Dendritic cell treated with granulocyte-macrophage colony-stimulating factor and Interleukin-4, amounts not matched to agents 40 ng/mL and 50 ng/mL, for 4 days (primary cell): ENCODE data around the gene CTXN3.
"Not testable (repeated sequence)": the region's sequence is repeated elsewhere in the genome, so short reads cannot be mapped to it uniquely, and the experiment has no call there.

ENCODE experiments used
- H3K27ac Mint-ChIP-seq: one replicate; pipeline ENCODE4 v1.8.0; 2022; ENCODE audit warnings: mild to moderate bottlenecking, mixed read lengths
- H3K27me3 Mint-ChIP-seq: one replicate; pipeline ENCODE4 v1.8.0; 2022; ENCODE audit warnings: mild to moderate bottlenecking, mixed read lengths
- H3K36me3 Mint-ChIP-seq: one replicate; pipeline ENCODE4 v1.8.0; 2022; ENCODE audit warnings: low read depth, mixed read lengths
- H3K4me1 Mint-ChIP-seq: one replicate; pipeline ENCODE4 v1.8.0; 2022; ENCODE audit warnings: low read depth, mixed read lengths
- H3K4me3 Mint-ChIP-seq: one replicate; pipeline ENCODE4 v1.8.0; 2022; ENCODE audit warnings: mild to moderate bottlenecking, moderate library complexity, mixed read lengths
- H3K9me3 Mint-ChIP-seq: one replicate; pipeline ENCODE4 v1.8.0; 2022; ENCODE audit warnings: mixed read lengths
- intact Hi-C: fragments of 100-400 bp; cut with micrococcal nuclease; formaldehyde crosslinking; loops from one replicate; pipeline ENCODE4 v1.15.0; 2022

The CTXN3 gene

GRCh38 chr5:127666043-127666716 lies 17.3 kb downstream of the CTXN3 start:
- H3K36me3 Mint-ChIP-seq: no peaks in the 10 kb centered on the region
- intact Hi-C loops: no loop called here
- no peaks in the 10 kb centered on the region for H3K27me3 Mint-ChIP-seq
- H3K9me3 Mint-ChIP-seq: no peaks in the 10 kb centered on the region
- H3K4me1 Mint-ChIP-seq: no peaks in the 10 kb centered on the region
- no peak overlapping the region for H3K27ac Mint-ChIP-seq
- no peak overlapping the region for H3K4me3 Mint-ChIP-seq

DNA sequence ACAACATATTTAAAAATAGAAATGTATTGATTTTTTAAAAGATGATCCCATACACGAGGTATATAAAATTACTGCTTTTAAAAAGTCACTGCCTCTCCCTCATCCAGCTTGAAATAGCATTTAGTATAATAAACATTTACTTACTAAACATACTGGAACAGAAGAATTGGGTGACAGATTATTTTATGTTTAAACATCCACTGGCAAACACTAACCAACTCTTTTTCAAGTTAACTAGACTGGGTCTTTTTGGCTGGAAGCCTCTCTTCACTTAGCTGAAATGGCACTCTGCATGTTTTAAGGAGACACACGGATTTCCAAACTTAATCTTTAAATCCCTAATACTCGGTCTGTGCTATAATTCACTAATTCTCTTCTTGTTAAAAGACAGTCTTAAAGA lies 19.0 kb downstream of the CTXN3 start:
- no peak overlapping the region for H3K27ac Mint-ChIP-seq
- no peaks in the 10 kb centered on the region for H3K36me3 Mint-ChIP-seq
- no peak overlapping the region for H3K4me3 Mint-ChIP-seq
- intact Hi-C loops: no loop called here
- no peaks in the 10 kb centered on the region for H3K9me3 Mint-ChIP-seq
- H3K4me1 Mint-ChIP-seq: no peaks in the 10 kb centered on the region
- no peaks in the 10 kb centered on the region for H3K27me3 Mint-ChIP-seq

GRCh38 chr5:127671218-127671617 lies 22.3 kb downstream of the CTXN3 start:
- no peaks in the 10 kb centered on the region for H3K27me3 Mint-ChIP-seq
- no peak overlapping the region for H3K27ac Mint-ChIP-seq
- no peak overlapping the region for H3K4me3 Mint-ChIP-seq
- intact Hi-C loops: no loop called here
- no peaks in the 10 kb centered on the region for H3K9me3 Mint-ChIP-seq
- H3K4me1 Mint-ChIP-seq: no peaks in the 10 kb centered on the region
- no peaks in the 10 kb centered on the region for H3K36me3 Mint-ChIP-seq

DNA sequence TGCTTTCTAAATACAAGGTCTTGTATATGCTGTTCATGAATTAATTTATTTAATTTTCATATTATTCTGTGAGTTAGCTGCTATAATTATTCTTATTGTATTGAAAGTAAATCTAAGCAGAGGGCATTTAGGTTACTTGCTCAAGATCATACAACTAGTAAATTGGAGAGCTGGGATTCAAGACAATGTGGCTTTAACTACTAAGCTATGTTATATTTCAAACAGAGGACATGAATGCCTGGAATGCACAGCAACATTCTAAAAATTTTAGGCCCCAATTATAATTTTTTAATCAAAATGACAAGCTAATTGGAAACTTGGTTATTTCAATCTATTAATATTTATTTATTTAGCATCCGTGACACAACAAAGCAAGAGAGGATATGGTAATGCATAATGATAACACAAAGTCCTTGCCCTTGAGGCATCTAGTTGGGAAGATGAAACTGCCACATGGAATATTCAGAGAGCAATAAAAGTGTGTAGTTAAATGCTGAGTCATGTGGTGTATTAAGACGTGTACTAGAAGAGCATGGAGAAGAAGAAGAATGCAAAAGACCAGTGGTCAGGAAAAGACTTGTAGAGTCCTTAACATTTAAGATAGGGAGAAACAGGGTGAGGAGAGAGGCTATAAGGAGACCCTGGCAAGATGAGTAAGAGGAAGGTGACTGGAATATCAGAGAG lies 24.4 kb downstream of the CTXN3 start:
- no peak overlapping the region for H3K4me3 Mint-ChIP-seq
- intact Hi-C loops: no loop called here
- H3K36me3 Mint-ChIP-seq: no peaks in the 10 kb centered on the region
- no peak overlapping the region for H3K27ac Mint-ChIP-seq
- H3K27me3 Mint-ChIP-seq: no peaks in the 10 kb centered on the region
- H3K9me3 Mint-ChIP-seq: no peaks in the 10 kb centered on the region
- H3K4me1 Mint-ChIP-seq: no peaks in the 10 kb centered on the region

- H3K27ac Mint-ChIP-seq, H3K27me3 Mint-ChIP-seq, H3K9me3 Mint-ChIP-seq, H3K4me3 Mint-ChIP-seq, intact Hi-C loops, H3K36me3 Mint-ChIP-seq, H3K4me1 Mint-ChIP-seq: not testable (repeated sequence)
Observed at GRCh38 chr5:127676951-127677350, 28.1 kb downstream of the CTXN3 start.

GRCh38 chr5:127679691-127680330 lies 30.9 kb downstream of the CTXN3 start:
- intact Hi-C loops, H3K4me1 Mint-ChIP-seq, H3K27me3 Mint-ChIP-seq, H3K27ac Mint-ChIP-seq, H3K36me3 Mint-ChIP-seq, H3K4me3 Mint-ChIP-seq: not testable (repeated sequence)
- peaks cover 16% of the 10 kb centered on the region for H3K9me3 Mint-ChIP-seq

DNA sequence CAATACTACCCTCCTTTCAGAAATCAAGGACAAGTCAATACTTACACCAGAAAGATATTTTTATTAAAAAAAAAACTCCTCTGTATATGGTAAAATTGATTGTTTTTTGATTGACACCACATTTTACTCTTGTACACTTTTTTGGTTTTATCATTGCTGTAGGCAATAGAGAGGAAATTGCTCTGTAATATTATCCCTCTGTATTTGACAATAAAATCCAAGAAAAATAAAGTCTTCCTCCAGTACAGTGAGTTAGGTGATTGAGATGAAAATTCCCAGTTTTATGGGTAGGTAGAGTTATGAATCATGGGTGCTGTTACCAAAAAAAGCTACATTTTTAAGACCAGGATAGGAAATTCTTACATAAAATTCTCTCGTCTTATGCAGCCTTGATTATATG lies 31.7 kb downstream of the CTXN3 start:
- no peaks in the 10 kb centered on the region for H3K27me3 Mint-ChIP-seq
- H3K9me3 Mint-ChIP-seq: peaks cover 16% of the 10 kb centered on the region
- no peaks in the 10 kb centered on the region for H3K36me3 Mint-ChIP-seq
- intact Hi-C loops: no loop called here
- no peaks in the 10 kb centered on the region for H3K4me1 Mint-ChIP-seq
- H3K4me3 Mint-ChIP-seq: no peak overlapping the region
- no peak overlapping the region for H3K27ac Mint-ChIP-seq

- Mint-ChIP-seq H3K4me3 (no peak overlapping the region), H3K4me1 (no peaks in the 10 kb centered on the region), H3K27me3 (no peaks in the 10 kb centered on the region), H3K9me3 (peaks cover 16% of the 10 kb centered on the region), H3K27ac (no peak overlapping the region), H3K36me3 (no peaks in the 10 kb centered on the region)
- intact Hi-C loops: no loop called here
Observed at GRCh38 chr5:127683008-127683407, 34.1 kb downstream of the CTXN3 start.

DNA sequence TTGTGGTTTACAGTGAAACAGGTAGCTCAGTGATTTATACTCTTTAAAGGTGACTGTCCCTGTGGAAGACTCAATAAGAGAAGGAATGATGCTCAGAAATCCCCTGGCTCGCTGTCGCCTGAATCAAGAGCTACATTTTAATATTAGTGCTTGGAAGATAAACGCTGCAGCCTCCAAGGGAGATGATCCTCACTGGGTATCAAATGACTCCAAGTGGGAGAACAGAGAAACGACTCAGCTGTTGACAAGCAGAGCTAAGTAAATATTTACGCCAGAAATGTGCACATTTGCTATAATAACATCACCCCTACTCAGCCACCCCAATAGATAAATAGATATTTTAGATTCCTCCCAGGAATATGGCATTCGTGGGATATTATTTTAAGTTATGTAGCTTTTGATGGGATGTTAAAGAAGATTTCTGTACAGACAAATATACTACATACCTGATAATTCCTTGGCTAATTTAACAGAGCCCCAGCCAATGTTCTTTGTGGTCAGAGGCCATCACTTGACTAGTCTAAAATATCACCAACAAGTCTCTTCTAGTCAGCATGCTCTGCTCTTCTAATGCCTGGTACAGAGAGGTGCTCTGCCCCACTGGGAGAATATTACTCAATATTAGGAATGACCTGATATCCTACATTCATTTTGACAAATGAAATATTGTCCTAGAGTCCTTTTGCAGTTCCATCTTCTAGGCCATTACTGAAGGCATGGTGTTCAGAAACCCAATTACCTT lies 36.0 kb downstream of the CTXN3 start:
- intact Hi-C loops: no loop called here
- no peaks in the 10 kb centered on the region for H3K4me1 Mint-ChIP-seq
- H3K36me3 Mint-ChIP-seq: no peaks in the 10 kb centered on the region
- no peak overlapping the region for H3K4me3 Mint-ChIP-seq
- H3K27ac Mint-ChIP-seq: no peak overlapping the region
- peaks cover 10% of the 10 kb centered on the region for H3K9me3 Mint-ChIP-seq
- no peaks in the 10 kb centered on the region for H3K27me3 Mint-ChIP-seq

DNA sequence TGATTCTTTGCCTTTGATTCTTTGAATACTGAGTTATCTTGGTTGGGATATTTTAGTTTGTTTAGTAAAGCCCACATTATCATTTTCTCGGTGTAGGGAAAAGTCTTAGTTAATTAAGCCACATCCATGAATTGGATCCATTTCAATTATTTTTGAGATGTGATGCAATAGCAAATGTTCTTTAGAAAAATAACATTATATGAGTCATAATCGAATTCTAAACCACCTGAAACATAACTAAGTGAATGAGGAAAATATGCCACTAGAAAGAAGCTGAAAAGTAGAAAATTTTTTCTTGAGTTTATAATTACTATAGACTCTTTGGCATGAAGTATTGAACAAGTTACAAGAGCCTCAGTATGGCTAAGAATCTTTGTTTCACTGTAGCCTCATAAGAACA lies 36.8 kb downstream of the CTXN3 start:
- Mint-ChIP-seq H3K4me3 (no peak overlapping the region), H3K9me3 (peaks cover 10% of the 10 kb centered on the region), H3K27me3 (no peaks in the 10 kb centered on the region), H3K36me3 (no peaks in the 10 kb centered on the region), H3K4me1 (no peaks in the 10 kb centered on the region), H3K27ac (no peak overlapping the region)
- intact Hi-C loops: no loop called here

GRCh38 chr5:127686424-127686823 lies 37.5 kb downstream of the CTXN3 start:
- H3K4me1 Mint-ChIP-seq: no peaks in the 10 kb centered on the region
- intact Hi-C loops: no loop called here
- H3K27me3 Mint-ChIP-seq: no peaks in the 10 kb centered on the region
- H3K4me3 Mint-ChIP-seq: no peak overlapping the region
- H3K36me3 Mint-ChIP-seq: no peaks in the 10 kb centered on the region
- H3K27ac Mint-ChIP-seq: no peak overlapping the region
- H3K9me3 Mint-ChIP-seq: peaks cover 10% of the 10 kb centered on the region

GRCh38 chr5:127694518-127695171 lies 45.8 kb downstream of the CTXN3 start:
- Mint-ChIP-seq H3K4me3 (no peak overlapping the region), H3K4me1 (no peaks in the 10 kb centered on the region)

GRCh38 chr5:127695346-127695745 lies 46.5 kb downstream of the CTXN3 start:
- H3K36me3 Mint-ChIP-seq: no peaks in the 10 kb centered on the region
- H3K27me3 Mint-ChIP-seq: no peaks in the 10 kb centered on the region
- H3K4me3 Mint-ChIP-seq: no peak overlapping the region
- H3K4me1 Mint-ChIP-seq: no peaks in the 10 kb centered on the region
- H3K27ac Mint-ChIP-seq: no peak overlapping the region
- intact Hi-C loops: no loop called here
- H3K9me3 Mint-ChIP-seq: no peaks in the 10 kb centered on the region

More at GRCh38 chr5:127694518-127695171, 45.8 kb downstream of the CTXN3 start:
- intact Hi-C loops: no loop called here
- Mint-ChIP-seq H3K9me3 (no peaks in the 10 kb centered on the region), H3K27me3 (no peaks in the 10 kb centered on the region), H3K27ac (no peak overlapping the region), H3K36me3 (no peaks in the 10 kb centered on the region)

DNA sequence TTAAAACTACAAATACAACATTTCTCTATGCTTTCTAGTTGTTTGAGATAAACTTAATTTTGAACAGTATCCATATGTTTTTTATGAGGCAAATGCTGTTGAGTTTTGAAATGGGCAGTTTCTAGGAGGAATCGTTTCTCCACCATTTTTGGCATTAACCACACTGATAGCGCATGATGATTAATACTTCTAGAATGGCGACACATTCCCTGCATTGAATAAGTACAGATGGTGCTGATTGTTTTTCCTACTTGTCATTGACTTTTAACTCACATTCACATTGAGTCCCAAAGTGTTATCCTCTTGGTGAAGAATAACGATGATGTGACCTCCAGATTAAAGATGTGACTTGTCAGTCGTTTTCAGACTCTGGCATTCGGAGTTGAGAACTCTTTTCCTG lies 47.8 kb downstream of the CTXN3 start:
- no peak overlapping the region for H3K27ac Mint-ChIP-seq
- H3K36me3 Mint-ChIP-seq: no peaks in the 10 kb centered on the region
- H3K4me3 Mint-ChIP-seq: no peak overlapping the region
- H3K9me3 Mint-ChIP-seq: no peaks in the 10 kb centered on the region
- intact Hi-C loops: no loop called here
- no peaks in the 10 kb centered on the region for H3K27me3 Mint-ChIP-seq
- H3K4me1 Mint-ChIP-seq: no peaks in the 10 kb centered on the region
